Activated CD8-positive, alpha-beta memory T cell treated with anti-CD3 and anti-CD28 coated beads for 48 hours (primary cell): ENCODE measurements around the gene SLC16A7.
"Not testable (repeated sequence)": the region's sequence is repeated elsewhere in the genome, so short reads cannot be mapped to it uniquely, and the experiment has no call there.

ENCODE experiments used
- DNase-seq, 3 experiments: peaks; one replicate each; pipeline ENCODE4 v3.0.0-alpha.2; 2020; ENCODE audit warnings: low read depth in 2 of 3, low spot score in 2 of 3

The SLC16A7 gene, protein sequence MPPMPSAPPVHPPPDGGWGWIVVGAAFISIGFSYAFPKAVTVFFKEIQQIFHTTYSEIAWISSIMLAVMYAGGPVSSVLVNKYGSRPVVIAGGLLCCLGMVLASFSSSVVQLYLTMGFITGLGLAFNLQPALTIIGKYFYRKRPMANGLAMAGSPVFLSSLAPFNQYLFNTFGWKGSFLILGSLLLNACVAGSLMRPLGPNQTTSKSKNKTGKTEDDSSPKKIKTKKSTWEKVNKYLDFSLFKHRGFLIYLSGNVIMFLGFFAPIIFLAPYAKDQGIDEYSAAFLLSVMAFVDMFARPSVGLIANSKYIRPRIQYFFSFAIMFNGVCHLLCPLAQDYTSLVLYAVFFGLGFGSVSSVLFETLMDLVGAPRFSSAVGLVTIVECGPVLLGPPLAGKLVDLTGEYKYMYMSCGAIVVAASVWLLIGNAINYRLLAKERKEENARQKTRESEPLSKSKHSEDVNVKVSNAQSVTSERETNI

DNA sequence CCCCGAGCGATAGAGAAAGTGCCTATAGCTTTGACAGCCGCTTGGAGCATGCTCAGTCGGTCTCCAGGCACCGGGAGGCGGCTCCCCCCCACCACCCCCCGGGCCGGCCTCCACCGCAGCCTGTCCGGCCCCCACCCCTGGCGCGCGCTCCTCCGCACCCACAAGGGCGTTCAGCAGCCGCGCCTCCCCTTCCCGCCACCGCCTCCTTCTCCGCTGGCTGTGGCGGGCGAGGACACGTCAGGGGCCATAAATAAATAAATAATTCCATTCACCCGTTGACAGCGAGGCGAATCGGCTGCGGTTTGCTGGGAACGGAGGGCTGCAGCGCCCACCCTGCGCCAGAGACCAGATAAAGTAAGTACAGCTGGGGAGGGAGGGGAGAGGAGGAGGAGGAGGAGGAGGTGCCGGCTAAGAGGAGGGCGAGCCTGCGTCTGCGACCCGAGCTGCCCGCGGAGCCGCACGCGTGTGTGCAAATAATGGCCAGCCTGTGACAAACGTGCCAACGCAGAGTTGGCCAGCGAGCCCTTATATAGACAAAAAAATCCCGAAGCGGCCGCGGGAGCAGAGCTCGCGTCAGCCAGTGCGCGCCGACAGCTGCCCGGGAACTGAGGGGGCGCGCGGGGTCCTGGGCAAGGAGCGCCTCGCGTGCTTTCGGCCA, at the start of gene SLC16A7:
Gene SLC16A7, plus strand, starts transcription at position 147 of the 658 bp plus-strand sequence. CDS start 108,773 bp downstream, outside the sequence.
- DNase-seq, result peak; percentile 39 to 76 (median 55)

DNA sequence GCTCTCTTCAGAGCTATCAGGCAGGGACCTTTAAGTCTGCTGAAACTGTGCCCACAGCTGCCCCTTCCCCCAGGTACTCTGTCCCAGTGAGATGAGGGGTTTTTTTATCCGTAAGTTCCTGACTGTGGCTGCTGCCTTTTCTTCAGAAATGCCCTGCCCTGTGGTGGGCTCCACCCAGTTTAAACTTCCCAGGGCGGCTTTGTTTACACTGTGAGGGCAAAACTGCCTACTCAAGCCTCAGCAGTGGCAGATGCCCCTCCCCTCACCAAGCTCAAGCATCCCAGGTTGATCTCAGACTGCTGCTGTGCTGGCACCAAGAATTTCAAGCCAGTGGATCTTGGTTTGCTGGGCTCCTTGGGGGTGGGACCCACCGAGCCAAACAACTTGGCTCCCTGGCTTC, 46.9 kb upstream of the SLC16A7 start:
- no peak for DNase-seq

DNA sequence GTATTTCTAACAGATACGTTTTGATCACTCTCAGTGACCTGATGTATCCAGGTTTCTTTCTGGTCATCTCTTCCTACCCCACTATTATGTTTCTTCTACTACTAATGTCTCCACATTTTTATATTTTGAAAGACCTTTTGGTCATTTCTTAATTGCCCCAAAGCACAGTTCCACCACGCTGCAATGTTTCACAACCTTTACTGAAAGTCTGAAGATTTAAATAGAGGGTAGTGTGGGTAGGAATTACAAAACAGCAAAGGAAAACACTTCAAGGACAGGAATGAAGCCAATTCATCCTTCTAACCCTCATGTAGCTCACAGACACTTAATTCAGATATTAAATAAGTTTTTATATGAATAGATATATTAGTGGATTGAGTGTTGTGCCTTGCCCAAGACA, 36.1 kb upstream of the SLC16A7 start:
- no peak for DNase-seq

DNA sequence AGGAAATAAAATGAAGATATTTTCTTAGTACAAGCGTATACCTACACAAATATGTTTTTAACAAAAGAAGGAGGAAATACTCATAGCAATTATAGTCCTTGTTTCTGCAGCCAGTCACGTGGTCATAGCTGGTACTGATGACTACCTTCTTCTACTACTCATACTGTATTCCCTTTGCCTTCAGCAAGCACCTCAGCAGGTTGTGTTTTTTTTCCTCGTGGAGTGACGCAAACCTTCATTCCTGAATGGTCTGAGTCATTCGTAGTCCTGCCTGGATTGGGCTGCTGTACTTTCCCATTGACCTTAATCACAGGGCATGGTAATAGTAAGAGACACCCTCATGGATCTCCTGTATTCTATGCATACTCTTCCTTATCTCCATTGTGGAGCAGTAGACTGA, 25.7 kb upstream of the SLC16A7 start:
- DNase-seq, result no peak

DNA sequence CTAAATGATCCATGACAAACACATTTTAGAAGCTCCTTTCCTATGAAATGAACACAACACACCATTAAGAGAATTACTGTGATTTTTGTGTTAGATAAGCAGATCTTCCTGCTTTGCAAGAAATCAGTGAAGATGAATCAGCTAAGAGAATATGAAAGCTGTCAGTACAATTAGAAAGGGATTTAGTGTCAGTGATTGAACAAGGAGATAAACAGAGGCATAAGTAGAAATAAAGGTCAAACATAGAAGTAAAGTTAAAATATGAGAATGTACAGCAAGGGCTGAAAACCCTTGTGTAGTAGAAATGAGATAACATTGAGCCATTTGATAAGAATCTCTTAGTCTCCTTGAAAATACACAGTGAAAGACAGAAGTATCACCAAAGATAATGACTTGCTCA, 21.4 kb upstream of the SLC16A7 start:
- no peak for DNase-seq

DNA sequence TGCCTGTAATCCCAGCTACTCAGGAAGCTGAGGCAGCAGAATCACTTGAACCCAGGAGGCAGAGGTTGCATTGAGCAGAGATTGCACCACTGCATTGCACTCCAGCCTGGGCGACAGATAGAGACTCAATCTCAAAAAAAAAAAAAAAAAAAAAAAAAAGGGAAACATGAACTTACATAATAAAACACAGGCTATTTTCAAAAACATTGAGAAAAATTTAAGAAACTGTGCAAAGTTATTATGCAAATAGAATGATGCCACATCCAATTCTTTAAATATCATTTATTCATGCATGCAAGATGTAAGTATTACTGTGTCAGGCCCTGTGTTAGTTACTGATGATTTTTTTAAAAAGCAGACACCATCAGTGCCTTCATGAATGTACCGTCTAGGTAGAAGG, 20.0 kb upstream of the SLC16A7 start:
- DNase-seq, result no peak

DNA sequence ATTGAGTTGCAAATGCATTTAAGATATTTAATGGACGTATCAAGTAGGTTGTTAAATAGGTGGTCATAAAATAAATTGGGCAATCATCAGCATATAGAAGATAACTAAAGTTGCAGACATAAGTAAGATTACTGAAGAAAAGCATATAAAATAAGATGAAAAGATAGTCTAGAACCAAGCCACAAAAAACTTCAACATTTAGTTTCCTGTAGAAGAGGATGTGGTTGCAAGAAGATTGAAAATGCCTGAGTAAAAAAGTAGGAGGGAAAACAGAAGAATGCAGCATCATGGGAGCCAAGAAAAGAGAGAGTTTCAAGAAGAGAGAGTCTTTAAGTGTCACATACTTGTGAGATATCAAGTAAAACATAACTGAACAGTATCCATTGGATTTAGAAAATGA, 17.6 kb upstream of the SLC16A7 start:
- DNase-seq, result no peak

DNA sequence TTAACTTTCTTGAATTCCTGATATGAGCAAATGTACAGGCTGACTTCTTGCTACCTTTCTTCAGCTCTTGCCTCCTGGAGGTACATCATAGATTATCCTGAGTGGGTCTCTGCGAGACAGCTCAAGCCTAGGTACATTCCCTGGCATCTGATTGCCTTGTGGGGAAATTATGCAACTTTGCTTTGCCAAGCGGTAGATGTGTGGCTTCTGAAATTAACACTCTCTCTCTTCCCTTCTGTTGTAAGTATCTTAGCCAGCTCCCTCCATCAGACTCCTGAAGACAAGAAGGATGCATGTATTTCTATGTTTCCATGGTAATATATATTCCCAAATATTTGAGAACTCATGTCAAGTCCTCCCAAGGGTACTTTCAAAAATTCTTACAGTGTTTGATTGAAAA, 16.2 kb upstream of the SLC16A7 start:
- no peak for DNase-seq

DNA sequence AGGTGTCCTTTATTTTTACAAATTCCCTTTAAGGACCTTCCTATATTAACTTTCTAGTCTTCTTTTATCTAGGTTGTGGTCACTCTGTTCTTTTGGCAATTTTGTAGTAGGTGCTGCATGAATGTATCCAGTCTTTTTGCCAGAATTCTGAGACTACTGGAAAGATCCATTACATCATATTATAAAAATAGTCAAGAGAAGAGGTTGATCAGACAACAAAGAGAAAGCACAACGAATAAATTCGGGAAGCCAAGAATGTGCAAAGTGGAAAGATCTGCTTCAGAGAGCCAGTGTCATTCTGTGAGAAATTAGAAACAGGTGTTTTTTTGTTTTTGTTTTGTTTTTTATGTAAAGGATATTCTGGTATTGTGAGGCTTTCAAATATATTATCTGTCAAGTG, 15.8 kb upstream of the SLC16A7 start:
- no peak for DNase-seq

DNA sequence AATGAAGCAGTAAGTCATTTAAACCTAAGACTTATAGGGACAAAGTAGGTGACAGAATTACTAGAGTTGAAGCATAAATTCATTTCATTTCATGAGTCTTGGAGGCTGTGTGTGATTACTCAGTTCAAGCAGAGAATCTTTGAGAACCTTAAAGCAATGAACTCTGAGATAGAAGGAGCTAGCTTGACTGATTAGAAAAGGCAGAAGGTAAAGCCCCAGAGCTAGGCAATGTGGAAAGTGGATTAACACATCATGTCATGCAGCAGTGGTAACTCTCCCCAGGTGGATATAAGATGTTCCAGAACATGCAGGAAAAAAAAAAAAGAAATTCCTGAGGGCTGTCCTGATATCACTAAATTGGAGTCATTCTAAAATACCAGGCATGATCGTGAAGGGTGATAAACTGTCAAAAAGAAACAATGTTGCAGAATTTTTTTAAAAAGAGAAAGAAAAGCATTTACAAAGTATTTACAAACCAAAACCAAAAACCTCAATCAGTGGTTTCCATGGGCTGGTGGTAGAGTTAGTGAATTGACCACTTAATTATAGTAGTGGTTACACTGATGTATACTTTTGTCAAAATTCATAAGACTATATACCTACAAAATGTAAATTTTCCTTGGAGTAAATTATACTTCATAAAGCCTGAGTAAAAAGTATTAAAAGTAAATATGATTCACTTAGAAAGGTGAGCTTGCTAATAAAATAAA, 12.7 kb upstream of the SLC16A7 start:
- no peak for DNase-seq

DNA sequence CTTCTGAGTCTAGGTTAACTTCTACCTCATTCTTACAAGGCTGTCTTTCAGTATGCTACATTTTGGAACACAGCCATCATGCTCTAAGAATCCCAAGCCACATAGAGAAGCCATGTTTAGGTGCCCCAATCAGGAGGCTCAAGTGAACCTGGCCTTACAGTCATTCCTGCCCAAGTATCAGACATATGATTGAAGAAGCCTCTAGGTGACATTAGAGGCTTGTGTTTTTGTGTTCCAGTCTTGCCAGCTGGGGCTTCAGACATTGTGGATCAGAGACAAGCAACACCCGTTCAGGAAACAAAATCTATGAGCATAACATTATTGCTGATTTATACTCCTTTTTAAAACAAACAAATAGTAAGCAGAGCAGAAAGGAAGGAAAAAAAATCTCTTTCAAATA, 8.1 kb upstream of the SLC16A7 start:
- DNase-seq, result no peak

DNA sequence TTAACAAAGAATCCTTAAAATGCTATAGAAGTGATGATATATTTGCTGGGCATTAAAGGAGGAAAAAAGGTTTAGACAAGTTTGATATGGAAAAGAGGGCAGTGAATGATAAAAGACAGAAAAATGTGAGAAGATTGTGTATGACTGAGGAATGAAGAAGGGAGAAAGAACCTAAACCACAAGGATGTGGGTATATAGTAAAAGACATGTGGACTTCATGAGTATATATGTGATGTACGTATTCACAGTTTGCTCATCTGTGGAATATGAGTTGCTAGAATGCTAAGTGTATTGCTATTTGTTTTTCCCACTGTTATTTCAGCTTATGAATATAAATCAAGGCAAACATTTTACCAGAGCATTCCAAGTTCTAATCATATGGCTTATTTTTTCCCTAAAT, 2.1 kb upstream of the SLC16A7 start:
- no peak for DNase-seq

DNA sequence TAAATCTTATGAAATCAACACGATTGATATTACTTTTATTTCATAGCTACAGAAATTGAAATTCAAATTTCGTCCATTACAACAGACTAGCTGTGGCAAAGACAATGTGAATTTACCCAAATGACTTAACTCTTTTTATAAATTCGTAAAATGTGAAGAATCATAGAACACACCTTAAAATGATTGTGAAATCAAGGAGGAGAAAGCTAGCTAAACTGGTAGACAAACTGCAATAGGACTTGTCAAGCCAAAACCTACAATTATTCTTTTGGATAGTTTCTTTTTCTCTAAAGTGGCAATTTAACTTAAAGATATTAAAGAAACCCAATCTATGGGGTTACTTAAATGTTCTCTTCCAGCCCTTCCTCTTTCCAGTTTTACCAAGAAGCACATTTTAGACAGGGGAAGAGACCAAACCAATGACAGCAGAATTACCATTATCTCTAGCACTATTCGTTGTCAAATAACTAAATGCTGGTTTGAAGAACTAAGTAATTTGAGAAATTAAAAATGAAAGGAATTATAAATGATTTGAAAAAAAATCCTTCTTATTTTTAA, 807 bp upstream of the SLC16A7 start:
- DNase-seq, result no peak

DNA sequence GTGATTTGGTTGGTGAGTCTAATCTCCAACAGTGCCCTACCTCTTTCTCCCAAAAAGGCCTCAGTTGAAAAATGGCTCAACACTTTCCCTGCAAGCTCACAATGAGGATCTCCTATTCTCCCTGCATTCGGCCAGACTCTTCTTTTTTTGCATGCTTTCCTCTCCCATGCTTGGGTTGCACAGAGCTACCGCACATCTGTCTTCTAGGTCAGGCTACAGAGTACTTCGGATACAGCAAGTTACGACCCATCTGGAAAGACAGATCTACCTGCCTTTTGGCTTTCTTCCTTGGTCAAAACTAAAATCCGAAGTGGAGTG, 305 bp upstream of the SLC16A7 start:
- DNase-seq, result no peak

DNA sequence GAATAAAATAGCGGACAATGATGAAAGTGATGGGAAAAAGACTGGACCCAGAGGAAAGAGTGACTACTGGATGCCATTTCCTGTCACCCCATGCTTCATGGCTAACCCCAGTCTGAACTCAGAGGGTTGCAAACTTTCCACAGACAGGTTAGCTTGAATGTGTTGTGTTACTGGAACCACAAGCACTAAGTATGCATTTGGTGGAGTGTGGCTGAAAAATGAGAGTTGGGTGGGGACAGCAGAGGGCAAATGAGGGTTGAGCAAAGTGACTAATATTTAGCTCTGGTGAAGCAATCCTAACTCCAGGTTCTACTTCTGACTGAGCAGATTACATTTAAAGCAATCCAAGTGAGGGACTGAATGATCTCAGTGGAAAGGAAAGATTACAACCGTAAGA, 1.6 kb downstream of the SLC16A7 start:
- DNase-seq, result peak; percentile 8 to 46 (median 29)

DNA sequence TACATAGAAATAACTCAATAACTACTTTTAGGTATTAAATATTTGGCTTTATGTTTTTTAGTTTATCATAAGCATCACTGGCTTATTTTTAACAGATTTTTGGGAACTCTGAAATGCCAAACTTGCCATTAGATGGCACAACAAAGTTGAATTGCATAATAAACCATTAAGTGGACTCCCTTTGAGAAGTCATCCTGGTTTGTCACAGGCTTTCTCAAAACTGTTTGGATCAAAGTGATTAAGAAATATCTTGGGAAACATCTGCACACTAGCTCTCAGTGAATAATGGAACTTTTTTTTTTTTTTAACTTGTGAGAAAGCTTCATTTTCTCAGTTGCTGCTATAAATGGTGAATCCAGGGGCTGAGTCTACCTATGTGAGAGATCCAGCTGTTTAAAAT, 4.3 kb downstream of the SLC16A7 start:
- DNase-seq, result no peak

DNA sequence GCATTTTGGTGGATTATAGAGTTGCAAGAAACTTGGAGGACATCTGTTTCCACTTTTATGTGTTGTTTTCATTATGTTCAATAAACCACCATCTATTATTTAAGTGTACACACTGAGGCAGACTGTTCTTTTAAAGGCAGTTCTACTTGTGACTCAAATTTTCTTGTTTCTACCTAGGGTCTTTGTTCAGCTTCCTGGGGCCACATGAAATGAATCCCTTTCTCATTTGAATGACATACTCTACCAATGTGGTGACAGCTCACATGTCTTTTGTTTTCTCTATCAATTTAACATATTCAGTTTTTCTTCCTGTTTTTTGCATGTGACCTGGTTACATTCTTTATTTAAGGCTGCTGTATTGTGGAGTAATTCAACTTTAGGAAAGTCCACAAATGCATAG, 7.9 kb downstream of the SLC16A7 start:
- DNase-seq, result no peak

DNA sequence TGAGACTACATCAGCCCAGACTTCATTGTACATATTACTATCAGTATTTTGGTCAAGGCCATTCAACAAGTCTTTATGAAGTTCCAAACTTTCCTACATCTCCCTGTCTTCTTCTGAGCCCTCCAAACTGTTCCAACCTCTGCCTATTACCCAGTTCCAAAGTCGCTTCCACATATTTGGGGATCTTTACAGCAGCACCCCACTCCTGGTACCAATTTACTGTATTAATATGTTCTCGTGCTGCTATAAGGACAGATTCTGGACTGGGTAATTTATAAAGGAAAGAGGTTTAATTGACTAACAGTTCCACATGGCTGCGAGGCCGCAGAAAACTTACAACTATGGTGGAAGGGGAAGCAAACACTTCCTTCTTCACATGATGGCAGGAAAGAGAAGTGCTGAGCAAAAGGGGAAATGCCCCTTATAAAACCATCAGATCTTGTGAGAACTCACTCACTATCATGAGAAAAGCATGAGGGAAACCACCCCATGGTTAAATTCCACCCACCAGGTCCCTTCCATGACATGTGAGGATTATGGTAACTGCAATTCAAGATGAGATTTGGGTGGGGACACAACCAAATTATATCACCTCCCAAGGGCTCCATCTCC, 17.1 kb downstream of the SLC16A7 start:
- DNase-seq, result not testable (repeated sequence)

DNA sequence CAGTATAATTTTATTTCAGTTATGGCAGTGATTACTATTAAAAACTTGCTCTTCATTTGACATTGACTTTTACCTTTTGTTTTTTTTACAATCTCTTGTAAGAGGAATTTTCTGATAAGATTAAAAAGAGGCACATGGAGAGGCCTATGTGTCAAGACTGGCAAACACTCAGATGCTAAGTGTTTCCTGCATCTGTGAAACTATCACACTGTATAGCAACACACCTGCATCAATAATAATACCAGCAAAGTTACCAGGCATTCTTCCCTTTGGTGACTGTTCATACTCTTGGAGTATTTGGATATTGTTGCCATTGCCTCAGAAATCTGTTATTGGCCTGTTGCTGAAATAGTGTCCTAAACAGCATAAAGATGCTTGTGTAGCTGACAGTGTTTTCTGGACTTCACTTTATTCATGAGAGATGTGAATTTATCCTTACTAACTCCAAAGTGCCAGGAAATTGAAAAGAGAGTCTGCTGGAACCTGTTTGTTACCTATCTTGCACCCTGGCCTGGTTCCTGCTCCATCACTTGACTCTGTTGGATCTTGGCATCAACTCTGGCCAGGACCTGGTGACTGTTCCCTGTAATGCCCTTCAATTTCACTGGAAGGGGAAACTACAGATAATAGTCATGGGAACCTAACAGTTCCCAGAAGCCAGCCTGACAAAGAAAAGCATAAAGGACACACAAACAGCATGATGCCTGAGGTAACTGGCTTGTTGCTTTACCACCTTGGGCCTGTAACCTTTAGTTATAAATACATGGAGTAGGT, 19.8 kb downstream of the SLC16A7 start:
- no peak for DNase-seq

DNA sequence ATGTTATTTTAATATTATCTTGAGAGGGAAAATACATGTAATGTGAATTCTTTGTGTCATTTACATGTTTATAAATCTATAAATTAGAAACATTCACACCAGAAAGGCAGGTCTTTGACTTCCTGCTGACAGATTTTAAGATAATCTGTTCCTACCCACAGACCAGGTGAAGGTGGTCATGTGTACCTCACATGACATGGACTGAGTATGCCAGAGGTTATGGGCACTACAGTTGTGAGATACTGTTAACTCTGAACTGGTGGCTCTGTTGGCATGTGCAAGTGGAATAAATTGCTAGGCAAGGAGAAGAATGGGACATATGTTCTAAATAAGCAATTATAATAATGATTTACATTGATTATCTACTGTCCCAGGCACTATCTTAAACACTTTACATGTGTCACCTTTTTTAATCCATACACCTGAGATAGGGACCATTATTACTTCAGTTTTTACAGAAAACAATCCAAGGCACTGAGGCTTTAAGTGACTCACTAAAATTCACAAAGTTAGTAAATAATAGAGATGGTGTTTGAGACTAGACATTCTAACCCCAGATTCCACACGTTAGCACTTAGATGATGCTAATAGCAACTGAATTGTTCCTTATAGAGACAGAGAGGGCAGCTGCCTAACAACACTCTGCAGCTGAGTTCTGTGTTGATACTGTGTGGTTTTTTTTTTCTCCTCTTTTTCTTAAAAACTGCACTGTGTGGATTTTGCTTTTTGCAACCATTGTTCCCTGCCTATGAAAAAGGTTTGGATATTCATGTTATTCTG, 23.8 kb downstream of the SLC16A7 start:
- DNase-seq, result no peak
